HuH-7 (cell line): ENCODE measurements around the gene TOR4A.

Source experiments
- DNase-seq: peaks from one replicate; pipeline ENCODE4 v3.0.0; 2011; ENCODE audit warnings: low spot score

TOR4A gene

GRCh38 chr9:137307255-137308056 is 29.9 kb downstream of the TOR4A start:
- DNase-seq, result no peak

- no peak for DNase-seq
Measured at GRCh38 chr9:137308057-137308619, 30.6 kb downstream of the TOR4A start.

DNA sequence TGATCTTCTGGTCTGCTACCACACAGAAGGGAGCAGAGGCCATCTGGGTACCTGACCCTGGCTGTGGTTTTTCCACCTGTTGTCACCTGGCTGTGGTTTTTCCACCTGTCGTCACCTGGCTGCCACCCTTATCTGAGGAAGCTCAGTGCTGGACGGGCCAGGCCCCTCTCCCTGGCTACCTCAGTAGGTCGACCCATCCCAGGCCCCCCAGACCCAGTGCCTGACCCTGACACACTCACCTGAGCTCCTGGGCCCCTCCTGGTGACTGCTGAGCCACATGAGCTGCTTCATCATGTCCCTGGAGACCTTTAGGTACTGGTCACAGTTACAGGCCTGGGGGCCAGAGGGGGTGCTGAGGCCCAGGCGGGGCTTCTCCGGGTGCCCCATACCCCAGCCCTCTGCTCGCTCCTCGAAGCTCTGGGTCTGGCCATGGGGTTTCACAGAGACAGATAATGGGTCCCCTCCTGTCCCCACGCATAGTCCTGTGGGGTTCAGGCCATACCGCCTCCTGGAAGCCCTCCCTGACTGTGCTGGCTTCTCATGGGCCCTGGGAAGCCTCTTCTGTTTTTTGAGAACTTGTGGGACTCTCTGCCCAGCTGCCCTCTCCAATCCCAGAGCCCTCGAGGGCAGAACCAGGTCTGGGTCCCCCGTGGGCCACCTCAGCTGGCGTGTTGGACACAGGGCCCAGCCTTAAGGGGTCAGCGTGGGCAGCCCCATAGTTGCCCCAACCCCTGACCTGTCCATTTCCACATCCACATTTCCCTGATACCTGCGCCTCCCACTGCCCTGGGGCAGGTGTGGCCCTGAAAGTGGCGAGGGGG is 32.1 kb downstream of the TOR4A start:
- no peak for DNase-seq

DNA sequence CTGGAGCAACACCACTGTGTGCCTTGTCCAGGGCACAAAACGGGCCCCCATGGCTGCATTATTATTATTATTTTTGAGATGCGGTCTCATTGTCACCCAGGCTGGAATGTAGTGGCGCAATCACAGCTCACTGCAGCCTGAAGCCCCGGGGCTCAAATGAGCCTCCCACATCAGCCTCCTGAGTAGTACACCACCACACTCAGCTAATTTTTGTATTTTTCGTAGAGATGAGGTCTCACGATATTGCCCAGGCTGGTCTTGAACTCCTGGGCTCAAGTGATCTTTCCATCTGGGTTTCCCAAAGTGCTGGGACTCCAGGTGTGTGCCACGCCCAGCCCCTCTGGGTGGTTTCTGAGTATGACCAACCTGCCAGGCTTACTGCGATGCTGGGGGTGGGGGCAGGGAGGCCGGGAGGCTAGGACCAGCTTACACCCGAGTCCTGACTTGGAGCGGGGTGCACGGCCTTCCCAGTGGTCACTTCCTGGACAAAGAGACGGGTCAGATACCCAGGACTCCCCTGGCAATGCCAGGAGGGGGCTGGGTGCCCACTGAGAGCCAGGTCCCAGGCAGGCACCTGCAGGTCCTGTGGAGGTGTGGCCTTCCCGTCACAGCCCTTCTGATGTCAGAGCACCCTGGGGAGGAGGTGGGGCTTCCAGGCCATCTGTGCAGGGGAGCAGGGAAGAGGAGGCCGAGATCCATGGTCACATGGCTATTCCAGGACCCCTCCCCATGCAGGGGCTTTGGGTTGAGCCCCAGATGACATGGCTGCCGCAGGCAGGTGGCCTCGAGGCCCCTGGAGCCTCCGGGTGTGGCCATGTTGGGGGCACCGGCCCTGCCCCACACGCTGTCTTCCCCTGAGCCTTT is 32.9 kb downstream of the TOR4A start:
- DNase-seq, result peak; percentile 10

DNA sequence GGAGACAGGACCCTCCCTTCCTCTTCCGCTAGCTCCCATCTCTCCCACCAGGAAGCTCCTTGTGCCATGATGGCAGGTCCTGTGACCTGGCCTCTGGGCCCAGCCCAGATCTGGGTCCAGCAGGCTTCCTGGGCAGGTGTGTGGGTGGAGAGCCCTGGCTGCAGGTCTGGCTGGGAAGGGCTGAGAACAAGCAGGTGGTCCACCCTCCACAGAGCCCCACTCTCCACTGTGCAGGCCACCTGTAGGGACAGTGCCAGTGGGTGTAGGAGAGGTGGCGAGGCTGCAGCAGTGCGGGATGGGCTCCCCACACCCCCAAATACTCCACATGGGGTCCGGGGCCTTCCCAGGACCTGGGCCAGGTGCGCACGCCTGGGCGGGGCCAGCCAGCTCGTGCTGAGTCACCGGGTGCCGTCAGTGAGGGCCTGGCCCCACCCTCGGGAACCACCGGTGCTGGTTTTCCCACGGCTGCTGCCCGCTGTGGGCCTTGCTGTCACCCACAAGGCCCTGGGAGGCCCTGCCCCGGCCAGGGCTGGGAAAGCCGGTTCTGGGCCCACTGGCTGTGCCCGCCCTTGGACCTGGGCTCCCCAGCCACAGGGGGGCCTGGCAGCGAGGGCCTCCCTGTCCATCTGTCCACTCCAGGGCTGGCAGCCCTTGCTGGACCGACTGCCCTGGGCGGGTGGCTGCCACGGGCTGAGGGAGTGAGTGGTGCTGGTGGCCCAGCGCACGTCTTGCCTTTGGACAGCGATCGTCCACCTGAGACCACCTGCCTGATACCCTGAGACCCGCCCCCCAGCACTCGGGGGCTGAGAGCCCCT is 33.9 kb downstream of the TOR4A start:
- peak; percentile 18 for DNase-seq

DNA sequence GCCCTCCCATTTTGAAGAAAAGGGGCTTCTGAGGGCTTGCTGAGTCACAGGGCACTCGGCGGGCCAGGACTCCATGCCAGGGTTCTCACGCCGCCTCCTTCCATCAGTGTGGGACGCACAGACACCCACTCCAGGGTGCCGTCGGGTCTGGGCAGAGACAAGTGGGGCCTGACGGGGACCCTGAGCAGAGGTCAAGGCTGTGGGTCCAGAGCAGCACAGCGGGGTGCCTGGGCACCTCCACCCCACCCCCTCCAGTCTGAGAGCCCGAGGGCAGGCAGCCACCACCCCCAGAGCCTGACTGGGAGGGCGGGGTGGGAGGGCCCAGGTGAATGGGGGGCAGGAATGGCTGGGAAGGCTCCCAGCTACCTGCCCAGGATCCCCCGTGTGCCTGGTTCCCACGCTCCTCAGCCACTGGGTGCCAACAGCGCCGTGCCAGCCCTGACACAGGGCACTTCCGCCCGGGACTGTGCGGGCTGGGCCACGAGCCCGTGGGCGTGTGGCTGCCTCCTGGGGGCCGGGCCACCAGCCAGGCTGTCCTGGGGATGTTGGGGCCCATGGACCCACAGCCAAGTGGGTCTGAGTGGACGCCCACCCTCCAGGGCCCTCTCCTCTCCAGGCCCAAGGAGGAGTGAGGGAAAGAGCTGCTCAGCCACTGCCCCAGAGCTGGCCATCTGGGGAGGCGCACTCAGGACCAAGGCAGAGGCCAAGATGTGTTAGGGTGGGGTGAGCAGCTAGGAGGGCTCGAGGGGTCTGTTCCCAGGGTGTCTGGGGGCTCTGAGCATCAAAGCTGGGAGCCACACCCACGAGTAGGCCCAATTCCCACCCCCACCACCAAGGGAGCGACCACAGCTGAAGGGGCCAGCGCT is 34.7 kb downstream of the TOR4A start:
- peak; percentile 11 for DNase-seq

DNA sequence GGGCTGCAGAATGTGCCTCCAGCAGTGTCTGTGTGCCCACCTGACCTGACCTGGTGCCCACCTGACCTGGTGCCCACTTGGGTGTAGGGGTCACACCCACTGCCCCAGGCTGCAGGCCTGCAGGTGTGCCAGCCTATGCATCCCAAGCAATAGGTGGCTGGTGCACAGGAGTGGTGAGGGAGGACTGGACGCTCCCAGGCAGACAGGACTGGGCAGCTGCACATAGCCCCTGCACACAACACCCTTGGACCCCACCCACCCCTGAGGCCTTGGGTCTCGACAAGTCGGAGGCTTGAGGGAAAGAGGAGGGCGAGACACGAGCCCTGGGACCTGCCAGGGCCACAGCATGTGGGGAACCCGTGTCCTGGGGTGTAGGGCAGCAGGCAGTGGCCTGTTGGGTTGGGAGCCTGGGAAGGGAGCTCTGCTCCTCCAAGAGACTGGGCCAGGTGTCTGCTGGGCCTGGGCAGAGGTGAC is 35.4 kb downstream of the TOR4A start:
- DNase-seq, result no peak

GRCh38 chr9:137313326-137313936 is 35.9 kb downstream of the TOR4A start:
- DNase-seq, result peak; percentile 43

- peak; percentile 23 for DNase-seq
Measured at GRCh38 chr9:137313956-137314560, 36.5 kb downstream of the TOR4A start.

GRCh38 chr9:137314561-137315560 is 37.3 kb downstream of the TOR4A start:
- DNase-seq, result peak; percentile 18

DNA sequence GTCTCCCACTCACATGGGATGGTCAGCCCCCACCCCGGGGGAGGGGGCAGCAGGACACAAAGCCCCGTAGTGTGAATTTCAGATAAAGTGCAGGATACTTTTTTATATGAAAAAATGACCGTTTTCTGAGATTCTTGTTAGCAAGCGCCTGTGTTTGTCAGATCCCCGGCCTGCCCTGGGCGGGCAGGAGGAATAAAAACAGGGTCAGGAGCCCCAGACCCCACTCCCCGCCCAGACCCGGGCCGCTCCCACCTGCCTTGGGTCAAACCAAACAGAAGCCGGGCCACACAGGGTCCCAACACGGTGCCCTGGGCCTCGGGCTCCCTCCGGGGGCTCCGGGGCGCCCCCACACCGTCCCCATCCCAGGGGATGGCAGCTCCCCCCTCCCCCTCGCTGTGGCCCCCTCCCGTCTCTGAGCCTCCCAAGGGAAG is 38.1 kb downstream of the TOR4A start:
- peak; percentile 38 for DNase-seq

DNA sequence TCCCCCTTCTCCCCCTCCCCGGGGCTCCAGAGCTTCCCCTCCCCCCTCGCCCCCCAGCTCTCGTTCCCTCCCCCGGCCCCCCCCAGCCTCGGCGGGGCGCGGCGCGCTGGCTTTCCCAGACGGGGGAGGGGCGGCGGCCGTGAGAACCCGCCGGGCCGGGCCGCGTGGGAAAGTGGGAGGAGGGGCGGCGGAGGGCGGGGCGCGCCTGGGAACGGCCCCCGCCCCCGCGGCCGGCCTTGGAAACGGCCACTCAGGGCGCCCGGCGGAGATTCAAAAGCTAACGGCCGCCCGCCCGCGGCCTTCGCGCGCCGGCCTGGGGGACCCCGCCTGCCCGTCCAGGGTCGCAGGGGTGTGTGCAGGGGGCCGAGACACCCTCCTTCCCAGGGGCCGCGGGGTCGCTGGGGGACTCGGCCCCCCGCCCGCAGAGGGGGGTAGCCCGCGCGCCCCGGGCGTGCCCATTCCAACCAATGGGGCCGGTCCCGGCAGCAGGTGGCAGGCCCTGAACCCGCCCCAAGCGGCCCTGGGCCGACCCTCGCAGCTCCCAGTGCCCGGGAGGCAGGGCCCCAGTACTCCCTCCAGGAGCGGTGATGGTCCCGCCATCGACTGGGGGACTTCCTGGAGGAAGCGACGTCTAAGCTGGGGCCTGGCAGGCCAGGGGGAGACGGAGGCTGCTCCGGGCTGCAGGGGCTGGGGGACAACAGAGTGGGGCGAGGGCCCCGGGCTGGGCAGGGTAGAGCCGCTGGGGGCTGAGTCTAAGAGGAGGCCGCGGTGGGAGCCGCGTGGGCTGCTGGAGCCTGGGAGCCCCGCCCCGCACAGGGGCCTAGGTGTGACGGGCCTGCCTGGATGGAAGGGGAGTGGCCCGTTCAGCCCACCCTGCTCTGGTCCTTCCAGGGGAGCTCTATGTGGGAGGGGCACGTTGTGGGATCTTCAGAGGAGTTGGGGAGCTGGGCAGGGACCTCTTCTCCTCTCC is 38.8 kb downstream of the TOR4A start:
- peak; percentile 75 for DNase-seq

DNA sequence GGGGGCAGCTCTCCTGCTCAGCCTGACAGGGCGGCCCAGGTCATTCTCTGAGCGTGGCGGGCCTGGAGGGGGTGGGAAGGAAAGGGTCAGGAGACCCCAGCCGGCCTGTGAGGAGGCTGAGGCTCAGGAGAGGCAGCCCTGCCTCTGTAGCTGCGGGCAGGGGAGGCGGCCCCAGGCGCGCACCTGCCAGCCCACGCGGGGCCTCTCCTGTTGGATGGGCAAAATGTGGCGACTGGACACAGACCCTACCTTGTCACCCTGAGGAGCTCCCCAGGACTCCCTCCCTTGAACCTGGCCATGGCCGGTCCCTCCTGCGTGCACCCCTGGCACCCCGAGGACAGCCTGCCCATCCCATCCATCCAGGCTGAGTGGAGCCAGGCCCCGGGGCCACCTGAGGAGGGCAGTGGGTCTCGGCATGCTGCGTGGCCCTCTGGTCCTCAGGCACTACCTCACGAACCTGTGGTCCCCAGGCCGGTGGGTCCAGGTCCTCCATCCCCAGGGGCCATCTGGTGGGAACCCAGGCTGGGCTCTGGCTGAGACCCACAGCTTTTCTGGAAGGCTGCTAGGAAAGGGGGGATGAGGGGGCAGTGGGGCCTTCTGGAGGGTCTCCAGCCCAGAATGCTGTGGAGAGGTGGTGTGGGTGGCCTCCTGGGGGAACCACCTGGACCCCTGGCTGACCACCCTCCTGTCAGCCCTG is 39.6 kb downstream of the TOR4A start:
- peak; percentile 26 for DNase-seq

DNA sequence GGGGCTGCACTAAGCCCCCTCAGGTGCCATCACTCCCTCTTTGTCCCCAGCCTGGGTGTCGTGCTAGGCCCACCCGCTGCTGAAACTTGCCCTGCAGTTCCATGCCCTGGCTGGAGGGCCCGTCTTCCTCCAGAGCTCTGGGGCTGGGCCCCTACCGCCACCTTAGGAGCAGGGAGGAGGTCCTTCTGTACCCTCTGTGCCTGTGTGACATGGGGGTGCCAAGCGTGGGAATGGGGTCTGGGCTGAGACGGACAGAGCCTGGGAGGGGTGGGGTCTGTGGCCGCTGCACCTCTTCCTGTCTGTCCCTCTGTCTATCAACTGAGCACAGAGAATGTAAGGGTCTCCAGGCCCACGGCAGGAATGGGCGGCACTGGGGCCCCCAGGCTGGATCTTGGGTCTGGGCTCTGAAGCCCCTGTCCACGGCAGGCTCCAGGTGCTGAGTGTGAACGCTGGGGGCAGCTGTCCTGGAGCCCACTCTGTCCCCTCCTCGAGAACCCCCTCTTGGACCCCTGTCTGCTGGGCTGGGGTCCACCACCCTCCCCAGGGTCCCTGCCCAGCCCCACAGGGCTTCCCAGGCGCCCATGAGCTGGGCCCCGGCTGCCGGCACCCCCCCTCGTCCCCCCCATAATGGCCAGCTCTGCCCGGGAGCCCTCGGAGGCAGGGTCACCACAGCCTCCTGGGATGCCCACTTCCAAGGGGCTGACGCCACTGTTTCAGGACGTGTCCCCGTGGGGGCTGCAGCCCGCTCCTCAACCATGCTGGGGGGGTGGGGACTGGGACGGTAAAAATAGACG is 40.4 kb downstream of the TOR4A start:
- DNase-seq, result peak; percentile 45

GRCh38 chr9:137318602-137319001 is 41.1 kb downstream of the TOR4A start:
- peak; percentile 15 for DNase-seq
